ENCODE data around the gene PNMA8B.
"Not testable (repeated sequence)": the region's sequence is repeated elsewhere in the genome, so short reads cannot be mapped to it uniquely, and the experiment has no call there.

Gene PNMA8B

GRCh38 chr19:46533078-46533620, 37.5 kb upstream of the PNMA8B start:
- no peak for DNase-seq (ENCODE audit: low read depth)
- H3K4me3 ChIP-seq (replicated peaks; ENCODE audit: low read depth, low read length), result no peak overlapping the region
- TF ChIP-seq, protein P1, sequence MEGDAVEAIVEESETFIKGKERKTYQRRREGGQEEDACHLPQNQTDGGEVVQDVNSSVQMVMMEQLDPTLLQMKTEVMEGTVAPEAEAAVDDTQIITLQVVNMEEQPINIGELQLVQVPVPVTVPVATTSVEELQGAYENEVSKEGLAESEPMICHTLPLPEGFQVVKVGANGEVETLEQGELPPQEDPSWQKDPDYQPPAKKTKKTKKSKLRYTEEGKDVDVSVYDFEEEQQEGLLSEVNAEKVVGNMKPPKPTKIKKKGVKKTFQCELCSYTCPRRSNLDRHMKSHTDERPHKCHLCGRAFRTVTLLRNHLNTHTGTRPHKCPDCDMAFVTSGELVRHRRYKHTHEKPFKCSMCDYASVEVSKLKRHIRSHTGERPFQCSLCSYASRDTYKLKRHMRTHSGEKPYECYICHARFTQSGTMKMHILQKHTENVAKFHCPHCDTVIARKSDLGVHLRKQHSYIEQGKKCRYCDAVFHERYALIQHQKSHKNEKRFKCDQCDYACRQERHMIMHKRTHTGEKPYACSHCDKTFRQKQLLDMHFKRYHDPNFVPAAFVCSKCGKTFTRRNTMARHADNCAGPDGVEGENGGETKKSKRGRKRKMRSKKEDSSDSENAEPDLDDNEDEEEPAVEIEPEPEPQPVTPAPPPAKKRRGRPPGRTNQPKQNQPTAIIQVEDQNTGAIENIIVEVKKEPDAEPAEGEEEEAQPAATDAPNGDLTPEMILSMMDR (IDR thresholded peaks at IDR 0.05; ENCODE audit: low read length, missing control alignments), result no peak

- no peak overlapping the region for H3K4me3 ChIP-seq (replicated peaks; ENCODE audit: low read depth, low read length)
- TF ChIP-seq, protein P1 (IDR thresholded peaks at IDR 0.05; ENCODE audit: low read length, missing control alignments), result no peak
- DNase-seq (ENCODE audit: low read depth), result no peak
Measured at GRCh38 chr19:46530636-46531035, 35.0 kb upstream of the PNMA8B start.

DNA sequence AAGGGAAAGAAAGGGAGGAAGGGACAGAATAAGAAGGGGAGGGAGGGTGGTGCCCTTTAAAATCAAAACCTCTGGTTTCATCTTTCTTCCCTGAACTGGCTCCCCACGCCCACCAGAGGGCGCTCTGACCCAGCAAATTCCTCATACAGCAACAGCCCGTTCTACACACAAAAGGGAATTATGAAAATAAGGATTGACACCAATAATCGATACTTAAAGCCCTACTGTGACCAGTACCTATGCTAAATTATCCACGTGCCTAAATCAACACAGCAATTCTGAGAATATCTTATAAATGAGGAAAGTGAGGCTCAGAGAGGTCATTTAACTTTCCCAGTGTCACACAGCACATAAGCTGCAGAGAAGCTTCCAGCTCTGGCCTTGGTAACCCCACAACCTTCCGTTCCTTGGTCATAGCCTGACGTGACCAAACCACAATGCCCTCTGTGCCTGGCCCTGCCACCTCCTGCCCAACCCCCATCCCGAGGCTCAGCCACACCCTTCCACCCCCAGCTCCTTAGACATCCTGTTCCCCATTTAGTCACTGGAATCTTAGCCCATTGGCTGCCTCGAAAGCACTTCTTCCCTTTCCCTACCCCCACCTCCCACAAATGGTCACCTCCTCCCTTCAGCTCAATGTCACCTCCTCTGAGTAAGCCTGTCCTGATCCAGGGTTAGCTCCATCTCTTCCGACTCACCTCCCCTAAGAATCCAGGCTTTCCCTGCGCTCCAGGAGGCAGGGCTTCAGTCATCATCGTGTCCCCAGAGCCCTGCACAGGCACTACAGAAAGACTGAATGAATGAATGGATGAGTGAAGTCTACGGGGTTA, 34.2 kb upstream of the PNMA8B start:
- TF ChIP-seq, protein P1 (IDR thresholded peaks at IDR 0.05; ENCODE audit: low read length, missing control alignments), result peak; percentile 92
- no peak overlapping the region for H3K4me3 ChIP-seq (replicated peaks; ENCODE audit: low read depth, low read length)
- peak; percentile 73 for DNase-seq (ENCODE audit: low read depth)

- DNase-seq (ENCODE audit: low read depth), result no peak
- H3K4me3 ChIP-seq (replicated peaks; ENCODE audit: low read depth, low read length), result no peak overlapping the region
- TF ChIP-seq, protein P1 (IDR thresholded peaks at IDR 0.05; ENCODE audit: low read length, missing control alignments), result no peak
Measured at GRCh38 chr19:46528601-46529590, 33.2 kb upstream of the PNMA8B start.

GRCh38 chr19:46526801-46527200, 31.1 kb upstream of the PNMA8B start:
- DNase-seq (ENCODE audit: low read depth); H3K4me3 ChIP-seq (replicated peaks; ENCODE audit: low read depth, low read length): not testable (repeated sequence)

- H3K4me3 ChIP-seq (replicated peaks; ENCODE audit: low read depth, low read length), result no peak overlapping the region
- DNase-seq (ENCODE audit: low read depth), result no peak
- TF ChIP-seq, protein P1 (IDR thresholded peaks at IDR 0.05; ENCODE audit: low read length, missing control alignments), result no peak
Measured at GRCh38 chr19:46524308-46524707, 28.6 kb upstream of the PNMA8B start.

GRCh38 chr19:46522988-46523387, 27.3 kb upstream of the PNMA8B start:
- not testable (repeated sequence) for H3K4me3 ChIP-seq (replicated peaks; ENCODE audit: low read depth, low read length); DNase-seq (ENCODE audit: low read depth)

Measured in fibroblast of pulmonary artery (primary cell).